Mesendoderm (in vitro differentiated cells): ENCODE measurements around the gene DDR1.

Source experiments
- DNase-seq: peaks from one replicate; pipeline ENCODE4 v3.0.0; 2013
- H2AK5ac ChIP-seq: 2 replicates; pipeline ENCODE4 v1.6.1; 2013; ENCODE audit warnings: low read length, inconsistent platforms
- H2BK120ac ChIP-seq: 2 replicates; pipeline ENCODE4 v1.6.1; 2013; ENCODE audit warnings: low read depth, mild to moderate bottlenecking, low read length, moderate library complexity, mixed read lengths
- H2BK15ac ChIP-seq: replicated peaks from 2 replicates; pipeline ENCODE4 v1.6.1; 2013; ENCODE audit warnings: low read depth, mild to moderate bottlenecking, moderate library complexity
- H2BK5ac ChIP-seq: 2 replicates; pipeline ENCODE4 v1.6.1; 2013; ENCODE audit warnings: low read length, inconsistent platforms
- H3K18ac ChIP-seq: 2 replicates; pipeline ENCODE4 v1.6.1; 2013; ENCODE audit warnings: mild to moderate bottlenecking, low read length, mixed read lengths
- H3K23ac ChIP-seq: one replicate; pipeline ENCODE4 v1.6.1; 2013; ENCODE audit warnings: low read length
- H3K27ac ChIP-seq: 2 replicates; pipeline ENCODE4 v1.5.1; 2013; ENCODE audit warnings: low read depth, mild to moderate bottlenecking, inconsistent platforms, low read length, moderate library complexity
- H3K27me3 ChIP-seq: 2 replicates; pipeline ENCODE4 v1.6.1; 2013; ENCODE audit warnings: low read length, control low read depth, mild to moderate bottlenecking, inconsistent platforms; ENCODE audit not compliant: insufficient read depth, poor library complexity
- H3K36me3 ChIP-seq: 2 replicates; pipeline ENCODE4 v1.6.1; 2013; ENCODE audit warnings: low read length, inconsistent platforms; ENCODE audit not compliant: control insufficient read depth, insufficient read depth
- H3K4ac ChIP-seq: one replicate; pipeline ENCODE4 v1.6.1; 2013; ENCODE audit warnings: low read depth, mild to moderate bottlenecking, low read length, moderate library complexity
- H3K4me1 ChIP-seq: 2 replicates; pipeline ENCODE4 v1.6.1; 2013; ENCODE audit warnings: low read depth, low read length, inconsistent platforms; ENCODE audit not compliant: control insufficient read depth
- H3K4me2 ChIP-seq: 2 replicates; pipeline ENCODE4 v1.6.1; 2013; ENCODE audit warnings: low read length
- H3K4me3 ChIP-seq: 2 replicates; pipeline ENCODE4 v1.5.1; 2013; ENCODE audit warnings: mild to moderate bottlenecking, low read length
- H3K56ac ChIP-seq: one replicate; pipeline ENCODE4 v1.6.1; 2013; ENCODE audit warnings: low read length
- H3K79me1 ChIP-seq: 2 replicates; pipeline ENCODE4 v1.6.1; 2013; ENCODE audit warnings: low read length, inconsistent platforms
- H3K79me2 ChIP-seq: 2 replicates; pipeline ENCODE4 v1.6.1; 2013; ENCODE audit warnings: mild to moderate bottlenecking, low read length; ENCODE audit not compliant: control insufficient read depth, insufficient read depth
- H3K9ac ChIP-seq: 2 replicates; pipeline ENCODE4 v1.6.1; 2013; ENCODE audit warnings: low read length, inconsistent platforms
- H4K5ac ChIP-seq: one replicate; pipeline ENCODE4 v1.6.1; 2013; ENCODE audit warnings: low read length
- H4K8ac ChIP-seq: one replicate; pipeline ENCODE4 v1.6.1; 2013; ENCODE audit warnings: low read depth, mild to moderate bottlenecking, control low read depth, low read length, moderate library complexity
- WGBS: extraction: QIAGEN DNeasy Blood & Tissue Kit; methylation state at CpG from one replicate; pipeline ENCODE4 v1.1.7; 2013; ENCODE audit warnings: low lambda C conversion rate, missing lambda C conversion rate; ENCODE audit not compliant: insufficient coverage; ENCODE audit errors: extremely low coverage; 5-methylcytosine and 5-hydroxymethylcytosine counted together

Gene DDR1

GRCh38 chr6:30914854-30915590, 30.7 kb downstream of the DDR1 start:
- H3K18ac ChIP-seq: no peak overlapping the region
- no peak overlapping the region for H2BK5ac ChIP-seq
- no peaks in the 10 kb centered on the region for H3K79me2 ChIP-seq
- H3K36me3 ChIP-seq: no peaks in the 10 kb centered on the region
- no peak overlapping the region for H4K8ac ChIP-seq
- H2AK5ac ChIP-seq: peak overlapping the region; percentile 56
- peak overlapping the region; percentile 88 for H3K56ac ChIP-seq
- no peak overlapping the region for H3K23ac ChIP-seq
- no peak overlapping the region for H2BK120ac ChIP-seq
- H3K4me1 ChIP-seq: no peaks in the 10 kb centered on the region
- no peak overlapping the region for H3K27ac ChIP-seq
- no peak overlapping the region for H3K4me3 ChIP-seq
- H3K4ac ChIP-seq: no peak overlapping the region
- no CpG with 5 or more reads among the region's 17 CpGs for WGBS
- H3K27me3 ChIP-seq: no peaks in the 10 kb centered on the region
- H4K5ac ChIP-seq: no peak overlapping the region
- H3K79me1 ChIP-seq: no peaks in the 10 kb centered on the region
- DNase-seq: no peak
- peak overlapping the region; percentile 77 for H3K4me2 ChIP-seq
- peak overlapping the region; percentile 88 for H3K9ac ChIP-seq
- H2BK15ac ChIP-seq: no peak overlapping the region

- Histone ChIP-seq H4K8ac (no peak overlapping the region), H2AK5ac (no peak overlapping the region), H3K23ac (no peak overlapping the region), H2BK120ac (no peak overlapping the region), H3K79me1 (no peaks in the 10 kb centered on the region), H2BK5ac (no peak overlapping the region), H3K79me2 (no peaks in the 10 kb centered on the region), H4K5ac (no peak overlapping the region), H3K56ac (no peak overlapping the region), H3K4me3 (no peak overlapping the region), H3K4me2 (no peak overlapping the region), H3K27me3 (no peaks in the 10 kb centered on the region), H3K36me3 (no peaks in the 10 kb centered on the region), H2BK15ac (no peak overlapping the region), H3K27ac (no peak overlapping the region), H3K9ac (peak overlapping the region; percentile 64), H3K4me1 (no peaks in the 10 kb centered on the region), H3K18ac (no peak overlapping the region), H3K4ac (no peak overlapping the region)
- no CpG with 5 or more reads among the region's 5 CpGs for WGBS
- peak; percentile 85 for DNase-seq
These were observed 31.2 kb downstream of the DDR1 start for GRCh38 chr6:30915591-30915946.

GRCh38 chr6:30917041-30917440, 32.7 kb downstream of the DDR1 start:
- H3K27me3 ChIP-seq: no peaks in the 10 kb centered on the region
- no CpG with 5 or more reads among the region's 7 CpGs for WGBS
- H3K23ac ChIP-seq: no peak overlapping the region
- H3K4ac ChIP-seq: no peak overlapping the region
- H2BK120ac ChIP-seq: no peak overlapping the region
- H3K4me1 ChIP-seq: no peaks in the 10 kb centered on the region
- H3K36me3 ChIP-seq: no peaks in the 10 kb centered on the region
- no peak overlapping the region for H3K27ac ChIP-seq
- no peak overlapping the region for H3K56ac ChIP-seq
- H3K79me1 ChIP-seq: no peaks in the 10 kb centered on the region
- no peak overlapping the region for H3K18ac ChIP-seq
- no peak overlapping the region for H3K4me2 ChIP-seq
- no peak for DNase-seq
- H2AK5ac ChIP-seq: no peak overlapping the region
- no peak overlapping the region for H2BK5ac ChIP-seq
- no peak overlapping the region for H4K5ac ChIP-seq
- H3K79me2 ChIP-seq: no peaks in the 10 kb centered on the region
- no peak overlapping the region for H3K9ac ChIP-seq
- no peak overlapping the region for H3K4me3 ChIP-seq
- no peak overlapping the region for H4K8ac ChIP-seq
- H2BK15ac ChIP-seq: no peak overlapping the region

GRCh38 chr6:30917487-30917886, 33.2 kb downstream of the DDR1 start:
- H2BK5ac ChIP-seq: no peak overlapping the region
- no peak overlapping the region for H3K18ac ChIP-seq
- H2BK15ac ChIP-seq: no peak overlapping the region
- no peak overlapping the region for H3K27ac ChIP-seq
- H3K4me3 ChIP-seq: no peak overlapping the region
- DNase-seq: no peak
- no peak overlapping the region for H3K56ac ChIP-seq
- no peaks in the 10 kb centered on the region for H3K36me3 ChIP-seq
- H3K23ac ChIP-seq: no peak overlapping the region
- no peak overlapping the region for H2BK120ac ChIP-seq
- no peak overlapping the region for H3K4me2 ChIP-seq
- no peak overlapping the region for H4K5ac ChIP-seq
- H3K27me3 ChIP-seq: no peaks in the 10 kb centered on the region
- H3K79me2 ChIP-seq: no peaks in the 10 kb centered on the region
- H4K8ac ChIP-seq: no peak overlapping the region
- WGBS: no CpG with 5 or more reads among the region's 8 CpGs
- no peaks in the 10 kb centered on the region for H3K79me1 ChIP-seq
- H2AK5ac ChIP-seq: no peak overlapping the region
- H3K9ac ChIP-seq: no peak overlapping the region
- H3K4me1 ChIP-seq: no peaks in the 10 kb centered on the region
- H3K4ac ChIP-seq: no peak overlapping the region

GRCh38 chr6:30918670-30919069, 34.4 kb downstream of the DDR1 start:
- peaks cover 5% of the 10 kb centered on the region for H3K36me3 ChIP-seq
- H3K27me3 ChIP-seq: no peaks in the 10 kb centered on the region
- H3K56ac ChIP-seq: no peak overlapping the region
- H3K4me3 ChIP-seq: no peak overlapping the region
- H2AK5ac ChIP-seq: no peak overlapping the region
- no peak overlapping the region for H2BK15ac ChIP-seq
- no peaks in the 10 kb centered on the region for H3K79me2 ChIP-seq
- no peak overlapping the region for H4K5ac ChIP-seq
- no peaks in the 10 kb centered on the region for H3K4me1 ChIP-seq
- no peak overlapping the region for H2BK5ac ChIP-seq
- no peak overlapping the region for H3K18ac ChIP-seq
- H2BK120ac ChIP-seq: no peak overlapping the region
- no CpG with 5 or more reads among the region's 8 CpGs for WGBS
- no peaks in the 10 kb centered on the region for H3K79me1 ChIP-seq
- H3K4ac ChIP-seq: no peak overlapping the region
- no peak overlapping the region for H3K23ac ChIP-seq
- no peak for DNase-seq
- no peak overlapping the region for H3K27ac ChIP-seq
- H3K9ac ChIP-seq: no peak overlapping the region
- H4K8ac ChIP-seq: no peak overlapping the region
- no peak overlapping the region for H3K4me2 ChIP-seq

GRCh38 chr6:30922447-30922852, 38.1 kb downstream of the DDR1 start:
- H3K18ac ChIP-seq: no peak overlapping the region
- no peaks in the 10 kb centered on the region for H3K79me1 ChIP-seq
- no peaks in the 10 kb centered on the region for H3K4me1 ChIP-seq
- no peak overlapping the region for H3K4me2 ChIP-seq
- H3K56ac ChIP-seq: no peak overlapping the region
- no peak overlapping the region for H2BK120ac ChIP-seq
- no peak overlapping the region for H4K8ac ChIP-seq
- no peak overlapping the region for H2AK5ac ChIP-seq
- no peak overlapping the region for H4K5ac ChIP-seq
- no peak overlapping the region for H2BK5ac ChIP-seq
- WGBS: no CpG with 5 or more reads among the region's 7 CpGs
- H3K27ac ChIP-seq: no peak overlapping the region
- H2BK15ac ChIP-seq: no peak overlapping the region
- peaks cover 9% of the 10 kb centered on the region for H3K36me3 ChIP-seq
- DNase-seq: peak; percentile 53
- H3K79me2 ChIP-seq: no peaks in the 10 kb centered on the region
- H3K23ac ChIP-seq: no peak overlapping the region
- no peaks in the 10 kb centered on the region for H3K27me3 ChIP-seq
- H3K4ac ChIP-seq: no peak overlapping the region
- H3K4me3 ChIP-seq: no peak overlapping the region
- no peak overlapping the region for H3K9ac ChIP-seq
